DOHH2 (cell line): ENCODE results near the gene XPNPEP3.

Experiments
- H3F3A ChIP-seq: fragments of 200-600 bp; sonication (generic), shearing (Covaris generic); 2 replicates; pipeline ENCODE4 v1.6.0; 2016; ENCODE audit warnings: antibody characterized with exemption, mild to moderate bottlenecking; ENCODE audit not compliant: control insufficient read depth, insufficient read depth
- H3K27ac ChIP-seq: fragments of 200-600 bp; sonication (generic); 2 replicates; pipeline ENCODE4 v1.5.1; 2014; ENCODE audit warnings: low read depth, mild to moderate bottlenecking, low read length, moderate library complexity
- H3K27me3 ChIP-seq: fragments of 200-600 bp; sonication (generic); 2 replicates; pipeline ENCODE4 v1.6.1; 2014; ENCODE audit warnings: mild to moderate bottlenecking, low read length, mixed read lengths; ENCODE audit not compliant: control insufficient read depth
- H3K36me3 ChIP-seq: fragments of 200-600 bp; sonication (generic); 2 replicates; pipeline ENCODE4 v1.6.1; 2014; ENCODE audit warnings: mild to moderate bottlenecking, low read length, moderate library complexity, mixed read lengths; ENCODE audit not compliant: control insufficient read depth
- H3K4me1 ChIP-seq: fragments of 200-600 bp; sonication (generic); 2 replicates; pipeline ENCODE4 v1.6.1; 2014; ENCODE audit warnings: mild to moderate bottlenecking, low read length, mixed read lengths; ENCODE audit not compliant: control insufficient read depth
- H3K4me2 ChIP-seq: fragments of 200-600 bp; sonication (generic); 2 replicates; pipeline ENCODE4 v1.6.0; 2014; ENCODE audit warnings: mild to moderate bottlenecking, low read length, moderate library complexity
- H3K4me3 ChIP-seq: fragments of 200-600 bp; sonication (generic); 2 replicates; pipeline ENCODE4 v1.5.1; 2014; ENCODE audit warnings: mild to moderate bottlenecking, low read length, mixed read lengths
- H3K79me2 ChIP-seq: fragments of 200-600 bp; sonication (generic); 2 replicates; pipeline ENCODE4 v1.6.1; 2014; ENCODE audit warnings: mild to moderate bottlenecking, low read length, mixed read lengths; ENCODE audit not compliant: control insufficient read depth
- H3K9me2 ChIP-seq: fragments of 200-600 bp; sonication (generic); replicated peaks from 2 replicates; pipeline ENCODE4 v1.6.1; 2014; ENCODE audit warnings: mild to moderate bottlenecking, low read length, mixed read lengths; ENCODE audit not compliant: control insufficient read depth
- H3K9me3 ChIP-seq: fragments of 200-600 bp; sonication (generic); 2 replicates; pipeline ENCODE4 v1.6.1; 2014; ENCODE audit warnings: antibody characterized with exemption, low read length, mixed read lengths; ENCODE audit not compliant: control insufficient read depth, insufficient read depth
- H4K20me1 ChIP-seq: fragments of 200-600 bp; sonication (generic); 2 replicates; pipeline ENCODE4 v1.6.0; 2014; ENCODE audit warnings: low read depth, mild to moderate bottlenecking, antibody characterized with exemption, low read length, moderate library complexity; ENCODE audit not compliant: control insufficient read depth, insufficient read depth
- CTCF ChIP-seq: fragments of 200-600 bp; sonication (generic); IDR thresholded peaks from one replicate; pipeline ENCODE4 v1.5.1; 2014; ENCODE audit warnings: antibody characterized with exemption, mild to moderate bottlenecking, low read depth, low read length; ENCODE audit not compliant: poor library complexity, severe bottlenecking
- EZH2phosphoT487 ChIP-seq: fragments of 200-600 bp; sonication (generic); IDR thresholded peaks from 2 replicates; pipeline ENCODE4 v1.6.1; 2017; ENCODE audit warnings: borderline replicate concordance, mild to moderate bottlenecking, antibody characterized with exemption, low read length, moderate library complexity, mixed read lengths

Gene XPNPEP3

GRCh38 chr22:40979871-40980270 lies 122.9 kb downstream of the XPNPEP3 start:
- peaks cover 7% of the 10 kb centered on the region for H3F3A ChIP-seq
- no peaks in the 10 kb centered on the region for H3K27me3 ChIP-seq
- H3K79me2 ChIP-seq: no peaks in the 10 kb centered on the region
- H3K4me1 ChIP-seq: peaks cover 19% of the 10 kb centered on the region
- H3K4me3 ChIP-seq: no peak overlapping the region
- H3K27ac ChIP-seq: no peak overlapping the region
- H3K9me2 ChIP-seq: no peaks in the 10 kb centered on the region
- H3K4me2 ChIP-seq: no peak overlapping the region
- no peaks in the 10 kb centered on the region for H3K36me3 ChIP-seq
- H3K9me3 ChIP-seq: no peaks in the 10 kb centered on the region
- TF ChIP-seq CTCF: no peak
- TF ChIP-seq EZH2phosphoT487: no peak
- H4K20me1 ChIP-seq: no peaks in the 10 kb centered on the region
